Thyroid gland (tissue), 4 donors: Measurements from ENCODE around the gene FBXO2.

Source experiments
- CTCF ChIP-seq, 6 experiments: fragments of 200-600 bp in 3 of 6; fragments of 450-650 bp in 3 of 6; sonication (generic) in 3 of 6; IDR thresholded peaks; one replicate each; pipeline ENCODE4 v1.5.1; 2016 to 2019; ENCODE audit warnings: antibody characterized with exemption in 6 of 6, mild to moderate bottlenecking in 2 of 6, inconsistent platforms in 1 of 6, moderate library complexity in 1 of 6
- POLR2A ChIP-seq, 2 donors: fragments of 450-650 bp; IDR thresholded peaks; one replicate each; pipeline ENCODE4 v1.6.1; 2017; ENCODE audit warnings: antibody characterized with exemption in 2 of 2, mild to moderate bottlenecking in 2 of 2, moderate library complexity in 1 of 2

- no peak for TF ChIP-seq CTCF (IDR thresholded peaks at IDR 0.05)
- TF ChIP-seq POLR2A (IDR thresholded peaks at IDR 0.05): no peak
Observed at GRCh38 chr1:11638121-11638520, 16.1 kb downstream of the FBXO2 start.
